BE2C (cell line): ENCODE measurements around the gene HDAC5.

Source experiments
- DNase-seq: peaks from one replicate; pipeline ENCODE4 v3.0.0-alpha.2; 2020
- H3K27me3 ChIP-seq: fragments of 250-450 bp; sonication (Bioruptor Pico); 2 replicates; pipeline ENCODE4 v1.5.1; 2020; ENCODE audit warnings: mild to moderate bottlenecking
- H3K36me3 ChIP-seq: fragments of 250-450 bp; sonication (Bioruptor Pico); 2 replicates; pipeline ENCODE4 v1.5.1; 2020; ENCODE audit warnings: mild to moderate bottlenecking
- H3K4me1 ChIP-seq: fragments of 250-450 bp; sonication (Bioruptor Pico); 2 replicates; pipeline ENCODE4 v1.5.1; 2020
- H3K4me3 ChIP-seq: 2 replicates; pipeline ENCODE4 v1.5.1; 2011; ENCODE audit warnings: low read depth, low read length
- H3K9me3 ChIP-seq: fragments of 250-450 bp; sonication (Bioruptor Pico); 2 replicates; pipeline ENCODE4 v1.5.1; 2020
- CTCF ChIP-seq: IDR thresholded peaks from 2 replicates; pipeline ENCODE4 v1.5.1; 2012; ENCODE audit warnings: mild to moderate bottlenecking, low read depth, low read length

Gene HDAC5

GRCh38 chr17:44079877-44080821 lies 43.3 kb downstream of the HDAC5 start:
- TF ChIP-seq CTCF, result no peak
- no peaks in the 10 kb centered on the region for H3K27me3 ChIP-seq
- DNase-seq, result no peak
- no peaks in the 10 kb centered on the region for H3K4me1 ChIP-seq
- H3K36me3 ChIP-seq, result peaks cover 52% of the 10 kb centered on the region
- H3K4me3 ChIP-seq, result no peak overlapping the region
- no peaks in the 10 kb centered on the region for H3K9me3 ChIP-seq

GRCh38 chr17:44078412-44078811 lies 45.0 kb downstream of the HDAC5 start:
- peaks cover 63% of the 10 kb centered on the region for H3K36me3 ChIP-seq
- no peaks in the 10 kb centered on the region for H3K9me3 ChIP-seq
- no peaks in the 10 kb centered on the region for H3K27me3 ChIP-seq
- no peak overlapping the region for H3K4me3 ChIP-seq
- no peak for DNase-seq
- TF ChIP-seq CTCF, result no peak
- no peaks in the 10 kb centered on the region for H3K4me1 ChIP-seq

GRCh38 chr17:44077595-44077909 lies 45.9 kb downstream of the HDAC5 start:
- H3K9me3 ChIP-seq, result no peaks in the 10 kb centered on the region
- H3K4me1 ChIP-seq, result no peaks in the 10 kb centered on the region
- no peak for TF ChIP-seq CTCF
- no peak overlapping the region for H3K4me3 ChIP-seq
- no peak for DNase-seq
- H3K36me3 ChIP-seq, result peaks cover 59% of the 10 kb centered on the region
- H3K27me3 ChIP-seq, result no peaks in the 10 kb centered on the region

GRCh38 chr17:44076716-44077594 lies 46.5 kb downstream of the HDAC5 start:
- DNase-seq, result no peak
- Histone ChIP-seq H3K4me3 (no peak overlapping the region), H3K4me1 (no peaks in the 10 kb centered on the region), H3K36me3 (peaks cover 53% of the 10 kb centered on the region), H3K27me3 (no peaks in the 10 kb centered on the region), H3K9me3 (no peaks in the 10 kb centered on the region)
- TF ChIP-seq CTCF, result no peak

GRCh38 chr17:44075598-44076293 lies 47.7 kb downstream of the HDAC5 start:
- no peak for TF ChIP-seq CTCF
- H3K4me3 ChIP-seq, result no peak overlapping the region
- no peaks in the 10 kb centered on the region for H3K4me1 ChIP-seq
- DNase-seq, result no peak
- no peaks in the 10 kb centered on the region for H3K9me3 ChIP-seq
- peaks cover 47% of the 10 kb centered on the region for H3K36me3 ChIP-seq
- no peaks in the 10 kb centered on the region for H3K27me3 ChIP-seq
